GM18526 (cell line): ENCODE measurements around the gene SBF2.

Source experiments
- POLR2A ChIP-seq: IDR thresholded peaks from 3 replicates; pipeline ENCODE4 v1.6.1; 2011; ENCODE audit not compliant: insufficient read length; ENCODE audit errors: extremely low read depth

Gene SBF2

DNA sequence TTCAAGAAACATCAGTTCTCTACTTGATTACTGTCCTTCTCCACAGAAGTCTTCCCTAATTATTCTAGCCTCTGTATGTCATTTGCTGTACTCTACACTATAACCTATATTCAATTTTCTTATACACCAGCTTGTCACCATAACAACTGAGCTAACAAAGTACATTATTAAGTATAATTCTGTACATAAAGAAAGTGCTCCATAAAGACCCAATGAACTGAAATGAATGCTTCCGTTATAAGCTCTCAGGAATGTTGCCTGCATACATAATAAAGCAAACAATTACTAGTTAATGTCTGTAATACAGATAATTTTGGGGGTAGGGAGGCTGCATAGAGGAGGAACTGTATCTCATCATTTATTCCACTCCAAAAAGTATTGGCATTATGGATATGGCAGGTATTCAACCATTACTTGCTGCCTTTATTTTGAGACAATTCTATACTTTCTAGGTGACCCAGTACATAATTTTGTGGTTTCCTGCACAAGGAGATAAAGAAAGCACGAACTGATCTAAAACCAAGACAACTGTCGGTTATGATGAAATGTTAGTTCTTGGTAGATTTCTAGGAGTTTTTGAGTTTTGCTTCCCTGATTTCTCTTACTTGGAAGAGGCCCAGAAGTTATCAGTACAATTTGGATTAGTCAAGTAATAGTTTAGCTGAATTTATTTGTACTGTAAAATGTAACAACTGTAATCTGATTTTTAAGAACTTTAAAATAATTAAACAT lies 202.5 kb downstream of the SBF2 start:
- no peak for TF ChIP-seq POLR2A

DNA sequence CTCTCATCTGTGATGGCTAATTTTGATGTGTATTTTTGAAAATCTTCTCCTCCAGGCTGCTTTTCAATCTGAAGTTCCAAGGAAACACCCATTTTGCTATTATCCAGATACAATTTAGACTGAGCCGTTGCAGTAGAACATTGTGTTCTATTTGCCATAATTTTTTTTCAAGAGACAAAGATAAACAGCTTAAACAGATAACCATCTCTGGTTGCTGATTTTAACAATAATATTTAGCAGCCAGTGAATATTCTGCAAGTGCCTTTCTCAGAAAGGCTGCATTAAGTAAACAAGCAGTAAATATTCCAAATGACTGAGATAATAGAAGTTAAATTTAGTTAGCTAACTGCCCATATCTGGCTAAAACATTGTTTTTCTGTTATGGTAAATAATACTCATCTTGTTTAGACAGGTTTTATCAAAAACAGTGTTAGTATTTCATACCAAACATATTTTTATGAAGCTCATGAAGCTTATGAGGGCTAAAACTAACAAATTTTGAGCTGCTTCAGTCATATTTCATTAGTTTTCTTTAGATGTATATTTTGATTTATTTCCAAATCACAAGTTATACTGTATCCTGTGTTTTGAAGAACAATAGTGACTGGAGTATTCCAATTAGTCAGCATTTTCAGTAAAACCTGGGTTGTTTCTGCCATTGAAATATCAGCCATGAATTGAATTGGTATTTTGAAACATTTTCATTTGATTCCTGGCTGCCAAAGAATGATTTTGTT lies 206.7 kb downstream of the SBF2 start:
- TF ChIP-seq POLR2A: no peak

DNA sequence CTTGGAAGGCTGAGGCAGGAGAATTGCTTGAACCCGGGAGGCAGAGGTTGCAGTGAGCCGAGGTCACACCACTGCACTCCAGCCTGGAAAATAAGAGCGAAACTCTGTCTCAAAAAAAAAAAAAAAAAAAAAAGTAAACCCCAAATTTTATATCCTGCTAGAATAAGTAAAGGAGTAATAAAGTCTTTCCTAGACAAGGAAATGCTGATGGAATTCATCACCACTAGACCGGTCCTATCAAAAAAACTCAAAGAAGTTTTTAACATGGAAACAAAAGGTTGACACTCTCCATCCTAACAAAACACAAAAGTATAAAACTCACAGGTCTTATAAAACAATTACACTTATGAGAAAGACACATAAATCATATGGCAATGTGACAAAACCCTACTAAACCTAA lies 213.9 kb downstream of the SBF2 start:
- no peak for TF ChIP-seq POLR2A

DNA sequence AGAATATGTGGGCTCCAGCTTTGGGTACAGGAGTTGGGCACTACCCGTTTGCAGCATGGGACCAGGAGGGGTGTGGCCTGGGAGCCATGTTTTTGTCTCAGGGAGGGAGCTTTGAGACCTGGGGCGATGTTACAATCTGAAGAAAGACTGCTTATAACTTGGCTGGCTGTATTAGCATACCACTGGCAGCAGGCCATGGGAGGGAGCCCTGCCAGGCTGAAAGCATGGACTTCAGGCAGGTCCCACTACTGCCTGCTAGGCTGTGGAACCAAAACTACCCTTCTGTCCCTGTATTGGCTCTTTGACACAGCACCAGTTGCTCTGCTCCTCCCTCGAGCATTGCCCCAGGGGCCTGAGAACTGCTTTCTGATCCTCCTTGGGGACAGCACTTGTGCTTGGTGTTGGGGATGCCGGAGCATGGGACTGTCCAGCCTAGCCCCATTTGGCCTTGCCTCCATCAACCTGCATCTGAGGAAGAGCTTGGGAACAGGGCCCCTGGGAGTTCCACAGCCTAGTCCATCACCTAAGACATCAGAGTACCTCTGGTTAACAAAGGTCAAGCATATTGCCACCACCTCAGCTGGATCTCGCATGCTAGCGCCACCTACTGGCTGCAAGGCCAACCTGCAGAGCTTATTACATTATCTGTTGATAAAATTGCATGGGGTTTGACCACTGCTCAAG lies 217.4 kb downstream of the SBF2 start:
- no peak for TF ChIP-seq POLR2A

DNA sequence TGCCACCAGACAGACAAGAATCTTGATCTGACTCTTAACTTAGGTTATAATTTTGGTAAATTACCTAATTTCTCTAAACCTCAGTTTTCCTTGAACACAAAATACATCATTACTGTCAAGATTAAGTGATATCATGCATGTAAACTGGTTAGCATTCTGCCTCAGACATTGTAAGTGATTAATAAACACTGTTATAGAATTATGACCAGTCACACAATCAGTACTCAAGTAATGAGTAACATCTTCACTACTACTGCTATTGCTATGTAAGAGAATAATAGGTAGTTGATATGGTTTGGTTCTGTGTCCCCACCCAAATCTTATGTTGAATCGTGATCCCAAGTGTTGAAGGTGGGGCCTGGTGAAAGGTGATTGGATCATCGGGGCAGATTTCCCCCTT lies 218.9 kb downstream of the SBF2 start:
- no peak for TF ChIP-seq POLR2A

DNA sequence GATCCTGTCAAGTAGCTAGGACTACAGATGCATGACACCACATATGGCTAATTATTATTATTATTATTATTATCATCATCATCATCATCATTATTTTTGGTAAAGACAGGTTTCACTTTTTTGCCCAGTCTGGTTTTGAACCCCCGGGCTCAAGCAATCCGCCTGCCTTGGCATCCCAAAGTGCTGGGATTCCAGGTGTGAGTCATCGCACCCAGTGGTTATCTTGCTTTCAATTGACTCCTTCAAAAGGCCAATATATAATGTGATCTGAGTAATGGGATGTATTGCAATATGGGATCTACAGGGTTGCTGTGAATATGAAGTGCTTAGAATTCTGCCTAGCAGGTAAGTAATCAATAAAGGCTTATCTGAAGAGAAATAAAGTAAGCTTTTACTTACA lies 221.2 kb downstream of the SBF2 start:
- no peak for TF ChIP-seq POLR2A

DNA sequence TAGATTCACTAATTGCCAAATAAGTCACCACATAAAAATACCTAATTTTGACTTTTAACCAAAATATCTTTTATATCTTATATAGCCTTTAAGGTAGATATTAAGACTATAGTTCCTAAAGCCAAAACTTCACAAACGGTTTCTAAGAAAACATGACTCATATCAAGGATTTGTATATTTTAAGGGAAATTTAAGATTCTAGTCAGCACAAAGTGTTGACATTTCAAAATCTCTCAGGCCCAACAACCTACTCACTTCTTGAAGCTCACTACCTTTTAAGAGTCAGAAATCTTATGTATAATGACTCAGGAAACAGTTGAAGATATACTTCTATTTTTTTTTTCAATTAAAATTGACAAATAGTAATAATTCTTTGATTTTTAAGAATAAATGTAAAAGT lies 221.9 kb downstream of the SBF2 start:
- TF ChIP-seq POLR2A: no peak

DNA sequence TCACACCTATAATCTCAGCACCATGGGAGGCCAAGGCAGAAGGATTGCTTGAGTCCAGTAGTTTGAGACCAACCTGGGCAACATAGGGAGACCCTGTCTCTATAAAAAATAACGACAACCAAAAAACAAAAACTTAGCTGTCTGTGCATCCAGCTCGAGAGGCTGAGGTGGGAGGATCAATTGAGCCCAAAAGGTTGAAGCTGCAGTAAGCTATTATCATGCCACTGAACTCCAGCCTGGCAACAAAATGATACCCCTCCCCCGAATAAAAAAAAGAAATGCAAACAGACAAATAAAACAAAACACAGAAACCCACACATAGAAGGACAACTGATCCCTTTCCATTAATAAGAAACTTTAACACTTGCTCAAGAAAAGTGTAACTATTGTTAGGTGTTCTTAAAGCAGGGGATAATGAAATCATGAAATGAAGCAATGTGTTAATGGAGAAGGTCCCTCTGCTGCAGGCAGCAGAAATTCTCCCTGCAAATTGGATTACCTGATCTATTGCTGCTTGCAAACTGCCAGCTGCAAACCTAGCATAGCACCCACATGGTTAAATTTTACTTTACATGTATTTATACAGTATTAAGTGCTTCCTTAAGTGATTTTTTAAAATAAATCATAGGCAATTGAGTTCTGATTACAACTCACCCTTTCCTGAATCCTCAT lies 226.3 kb downstream of the SBF2 start:
- TF ChIP-seq POLR2A: no peak

DNA sequence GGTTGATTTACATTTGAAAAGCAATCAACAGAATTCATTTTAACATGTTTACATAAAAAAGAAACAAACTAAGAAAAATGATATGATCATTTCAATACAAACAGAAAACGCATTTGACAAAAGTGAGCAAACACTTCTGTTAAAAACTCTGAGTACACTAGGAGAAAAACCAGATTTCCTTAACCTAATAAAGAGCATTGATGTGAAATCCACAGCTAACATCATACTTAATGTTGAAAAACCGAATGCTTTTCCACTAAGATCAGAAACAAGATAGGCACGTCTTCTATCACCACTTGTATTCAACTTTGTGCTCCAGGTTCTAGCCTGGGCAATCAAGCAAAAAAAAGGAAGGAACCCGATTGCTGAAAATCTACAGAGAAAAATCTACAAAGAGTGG lies 227.6 kb downstream of the SBF2 start:
- no peak for TF ChIP-seq POLR2A

DNA sequence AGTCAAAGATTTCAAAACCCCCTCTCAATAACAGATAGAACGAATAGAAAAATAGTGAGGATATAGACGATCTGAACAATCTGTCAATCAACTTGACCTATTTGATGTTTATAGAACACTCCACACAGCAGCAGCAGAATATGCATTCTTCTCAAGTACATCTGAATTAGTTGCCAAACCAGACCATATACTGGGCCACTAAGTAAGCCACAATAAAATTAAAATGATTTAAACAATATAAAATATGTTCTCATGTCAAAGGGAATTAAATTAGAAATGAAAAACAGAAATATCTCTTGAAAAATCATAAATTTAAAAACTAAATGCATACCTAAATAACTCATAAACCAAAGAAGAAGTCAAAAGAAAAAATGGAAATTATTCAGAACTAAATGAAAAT lies 229.2 kb downstream of the SBF2 start:
- no peak for TF ChIP-seq POLR2A

DNA sequence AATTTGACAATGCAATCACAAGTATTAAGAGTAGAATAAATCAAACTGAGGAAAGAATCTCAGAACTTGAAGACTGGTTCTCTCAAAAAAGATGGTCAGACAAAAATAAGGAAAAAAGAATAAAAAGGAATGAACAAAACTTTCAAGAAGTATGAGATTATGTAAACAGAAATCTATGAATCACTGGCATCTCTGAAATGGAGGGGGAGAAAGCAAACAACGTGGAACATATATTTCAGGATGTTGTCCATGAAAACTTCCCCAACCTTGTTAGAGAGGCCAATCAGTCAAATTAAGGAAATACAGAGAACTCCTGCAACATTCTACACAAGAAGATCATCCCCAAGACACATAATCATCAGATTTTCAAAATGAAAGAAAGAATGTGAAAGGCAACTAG lies 235.7 kb downstream of the SBF2 start:
- TF ChIP-seq POLR2A: no peak

DNA sequence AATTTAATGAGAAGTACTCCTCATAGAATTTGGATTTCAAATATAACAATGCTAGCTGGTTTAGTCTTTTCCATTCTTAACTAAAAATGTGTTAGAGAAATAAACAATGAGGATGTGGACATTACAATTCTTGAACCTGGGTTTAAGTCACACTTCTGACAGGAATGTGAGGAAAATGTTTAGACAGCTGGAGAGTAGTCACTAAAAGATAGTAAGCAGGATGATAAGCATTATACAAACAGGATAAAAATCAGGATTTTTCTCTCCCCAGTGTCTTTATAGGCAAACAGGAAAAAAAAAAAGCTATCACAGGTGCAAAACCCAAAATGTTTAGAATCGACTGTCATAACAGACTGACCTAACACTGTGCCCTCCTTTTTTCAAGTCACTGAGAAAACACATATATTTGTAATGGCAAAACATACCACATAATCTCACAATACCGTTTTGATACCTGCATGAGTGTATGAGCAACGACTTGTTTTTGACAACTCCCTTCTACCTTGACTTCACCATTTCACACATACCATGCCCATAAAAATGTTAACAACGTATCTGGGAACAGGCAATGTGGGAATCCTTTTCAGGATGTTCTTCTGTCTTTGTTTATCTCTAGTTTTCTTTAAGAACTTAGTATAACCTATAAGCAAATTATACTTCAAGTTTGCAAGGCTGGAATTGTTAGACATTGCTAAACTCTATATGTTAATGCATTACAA lies 242.0 kb downstream of the SBF2 start:
- TF ChIP-seq POLR2A: no peak

DNA sequence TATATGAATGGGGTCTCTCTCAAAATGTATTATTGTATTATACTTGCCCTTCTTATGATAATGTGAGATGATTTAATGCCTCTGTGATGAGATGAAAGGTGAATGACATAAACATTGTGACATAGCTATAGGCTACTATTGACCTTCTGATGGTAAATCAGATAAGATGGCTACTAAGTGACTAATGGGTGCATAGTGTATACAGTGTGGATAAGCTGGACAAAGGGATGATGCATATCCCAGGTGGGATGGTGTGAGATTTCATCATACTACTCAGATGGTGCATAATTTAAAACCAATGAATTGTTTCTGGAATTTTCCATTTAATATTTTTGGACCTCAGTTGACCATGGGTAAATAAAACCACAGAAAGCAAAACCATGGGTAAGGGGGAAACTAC lies 243.5 kb downstream of the SBF2 start:
- no peak for TF ChIP-seq POLR2A

DNA sequence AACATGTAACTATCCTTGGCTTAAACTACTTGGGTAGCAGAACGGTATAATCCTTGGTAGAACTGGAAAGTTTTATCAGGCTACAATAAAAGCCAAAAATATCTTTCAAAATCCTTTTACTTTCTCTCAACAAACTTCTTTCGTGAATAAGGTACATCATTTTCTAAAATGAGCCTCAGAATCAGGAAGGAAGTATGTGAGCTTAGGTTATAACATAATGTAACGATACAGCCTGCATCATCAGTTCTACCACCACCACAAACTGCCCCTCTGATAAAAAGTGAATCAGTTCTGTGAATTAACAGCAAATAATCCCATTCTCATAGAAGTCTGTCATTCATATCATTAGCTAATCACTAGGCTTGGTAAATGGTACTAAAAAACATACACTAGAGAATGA lies 244.3 kb downstream of the SBF2 start:
- no peak for TF ChIP-seq POLR2A

DNA sequence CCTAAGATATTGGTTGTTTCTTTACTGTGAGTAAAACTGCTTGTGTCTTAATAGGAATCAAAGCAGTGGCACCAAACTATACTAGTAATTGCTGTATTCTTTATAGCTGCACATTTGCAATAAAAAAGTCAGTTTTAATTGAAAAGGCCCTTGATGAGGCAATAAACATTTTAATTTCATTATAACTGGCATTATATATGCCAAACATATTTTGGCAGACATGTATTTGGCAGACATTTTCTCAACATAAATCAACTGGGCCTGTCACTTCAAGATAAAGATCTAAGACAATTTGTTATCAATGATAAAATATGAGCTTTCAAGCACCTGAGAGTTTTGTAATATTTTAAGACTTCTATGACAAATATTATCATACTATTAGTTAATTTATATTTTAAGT lies 245.7 kb downstream of the SBF2 start:
- TF ChIP-seq POLR2A: no peak
